Stimulated activated CD4-positive, alpha-beta T cell treated with anti-CD3 and anti-CD28 coated beads, Interleukin-4, amount 100 ng/mL, for 4 hours (primary cell): ENCODE measurements around the gene PHF12.
"Not testable (repeated sequence)": the region's sequence is repeated elsewhere in the genome, so short reads cannot be mapped to it uniquely, and the experiment has no call there.

ENCODE experiments used
- DNase-seq, 2 experiments: peaks; one replicate each; pipeline ENCODE4 v3.0.0-alpha.2; 2020

PHF12 gene

GRCh38 chr17:28900986-28901726 is 50.2 kb downstream of the PHF12 start:
- DNase-seq, result no peak

GRCh38 chr17:28899212-28899815 is 52.0 kb downstream of the PHF12 start:
- no peak for DNase-seq

GRCh38 chr17:28898527-28898955 is 52.8 kb downstream of the PHF12 start:
- no peak for DNase-seq

GRCh38 chr17:28897769-28898526 is 53.4 kb downstream of the PHF12 start:
- DNase-seq, result peak in 1 of 2 experiments; percentile 13

GRCh38 chr17:28896884-28897768 is 54.2 kb downstream of the PHF12 start, which contains the start of gene FLOT2:
TSS of gene FLOT2 (minus strand) at chr17:28897733. CDS start at chr17:28897574, 159 bp downstream.
- peak; percentile 57 to 60 for DNase-seq

GRCh38 chr17:28896491-28896883 is 54.8 kb downstream of the PHF12 start:
- DNase-seq, result no peak

- no peak for DNase-seq
Observed at GRCh38 chr17:28895794-28896447, 55.4 kb downstream of the PHF12 start.

GRCh38 chr17:28893248-28894183 is 57.8 kb downstream of the PHF12 start:
- DNase-seq, result not testable (repeated sequence)

GRCh38 chr17:28892024-28892423 is 59.3 kb downstream of the PHF12 start:
- no peak for DNase-seq

GRCh38 chr17:28891201-28891600 is 60.1 kb downstream of the PHF12 start:
- DNase-seq, result no peak

- no peak for DNase-seq
Observed at GRCh38 chr17:28889996-28890395, 61.3 kb downstream of the PHF12 start.

GRCh38 chr17:28888832-28889231 is 62.5 kb downstream of the PHF12 start:
- DNase-seq, result no peak

- DNase-seq, result no peak
Observed at GRCh38 chr17:28887871-28888471, 63.3 kb downstream of the PHF12 start.

GRCh38 chr17:28885951-28886350 is 65.4 kb downstream of the PHF12 start:
- DNase-seq, result no peak

- DNase-seq, result no peak
Observed at GRCh38 chr17:28885363-28885762, 66.0 kb downstream of the PHF12 start.

GRCh38 chr17:28883967-28884702 is 67.2 kb downstream of the PHF12 start:
- DNase-seq, result no peak

GRCh38 chr17:28882154-28882895 is 69.0 kb downstream of the PHF12 start:
- DNase-seq, result no peak

GRCh38 chr17:28881533-28882056 is 69.7 kb downstream of the PHF12 start:
- DNase-seq, result no peak

- no peak for DNase-seq
Observed at GRCh38 chr17:28880572-28880945, 70.8 kb downstream of the PHF12 start.
